Ecto neural progenitor cell (in vitro differentiated cells): ENCODE results near the gene NUPR1.
"Not testable (repeated sequence)": the region's sequence is repeated elsewhere in the genome, so short reads cannot be mapped to it uniquely, and the experiment has no call there.

Experiments
- DNase-seq: peaks from one replicate; pipeline ENCODE4 v3.0.0-alpha.2; 2018; ENCODE audit warnings: low spot score

Gene NUPR1

DNA sequence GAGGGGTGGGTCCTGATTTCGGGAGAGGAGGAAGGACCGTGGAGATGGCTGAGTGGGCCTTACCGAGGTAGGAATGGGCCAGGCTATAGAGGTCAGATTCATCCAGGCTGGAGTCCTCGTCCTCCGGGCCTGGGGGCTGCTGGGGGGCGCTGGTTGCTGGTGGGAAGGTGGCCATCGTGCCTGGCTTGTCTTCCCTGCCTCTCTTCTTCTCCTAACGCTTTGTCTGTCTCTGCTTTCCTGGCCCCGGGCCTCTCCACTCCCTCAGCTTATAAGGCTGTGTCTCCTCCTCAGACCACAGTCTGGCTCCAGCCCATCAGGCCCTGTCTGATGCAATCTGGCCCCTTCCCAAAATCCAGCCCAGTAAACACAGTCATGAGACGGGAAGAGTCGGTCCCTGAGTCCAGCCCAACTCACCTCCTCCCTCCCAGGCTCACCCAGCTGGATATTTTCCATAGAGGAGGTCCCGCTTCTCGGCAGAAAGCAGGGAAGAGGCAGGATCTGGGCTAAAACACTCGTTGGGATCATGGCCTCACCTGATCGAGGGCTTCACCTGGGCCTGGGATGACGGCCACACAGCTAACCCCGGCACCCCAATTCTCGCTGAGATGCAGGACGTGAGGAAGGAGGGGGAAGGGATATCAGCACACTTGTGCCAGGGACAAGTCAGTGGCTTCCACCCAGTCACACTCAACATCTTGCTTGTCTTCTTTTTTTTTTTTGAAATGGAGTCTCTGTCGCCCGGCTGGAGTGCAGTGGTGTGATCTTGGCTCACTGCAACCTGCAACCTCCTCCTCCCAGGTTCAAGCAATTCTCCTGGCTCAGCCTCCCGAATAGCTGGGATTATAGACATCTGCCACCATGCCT, at the start of gene NUPR1:
Gene NUPR1 (minus strand): TSS at position 242 of the 864 bp plus-strand sequence. CDS start 67 bp downstream, at position 175.
- DNase-seq, result no peak

GRCh38 chr16:28587386-28587785, 48.6 kb upstream of the NUPR1 start:
- DNase-seq, result no peak

GRCh38 chr16:28586466-28586865, 47.7 kb upstream of the NUPR1 start:
- DNase-seq, result no peak

DNA sequence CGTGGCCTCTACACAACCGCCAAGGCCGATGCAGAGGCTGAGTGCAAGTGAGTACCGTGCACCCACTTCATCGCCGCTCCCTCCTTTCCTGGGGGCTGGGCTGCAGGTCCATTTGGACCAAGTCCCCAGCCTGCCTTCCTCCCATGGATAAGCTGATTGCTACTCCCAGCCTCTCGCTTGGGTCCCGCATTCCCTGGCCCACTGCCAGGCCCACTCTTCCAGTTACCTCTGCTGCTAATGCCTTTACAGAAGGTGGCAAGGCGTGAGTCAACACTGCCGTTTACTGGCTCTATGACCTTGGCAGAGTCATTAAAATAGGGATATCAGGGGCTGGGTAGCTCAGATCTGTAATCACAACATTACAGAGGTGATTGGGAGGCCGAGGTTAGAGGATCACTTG, 46.9 kb upstream of the NUPR1 start:
- DNase-seq, result no peak

DNA sequence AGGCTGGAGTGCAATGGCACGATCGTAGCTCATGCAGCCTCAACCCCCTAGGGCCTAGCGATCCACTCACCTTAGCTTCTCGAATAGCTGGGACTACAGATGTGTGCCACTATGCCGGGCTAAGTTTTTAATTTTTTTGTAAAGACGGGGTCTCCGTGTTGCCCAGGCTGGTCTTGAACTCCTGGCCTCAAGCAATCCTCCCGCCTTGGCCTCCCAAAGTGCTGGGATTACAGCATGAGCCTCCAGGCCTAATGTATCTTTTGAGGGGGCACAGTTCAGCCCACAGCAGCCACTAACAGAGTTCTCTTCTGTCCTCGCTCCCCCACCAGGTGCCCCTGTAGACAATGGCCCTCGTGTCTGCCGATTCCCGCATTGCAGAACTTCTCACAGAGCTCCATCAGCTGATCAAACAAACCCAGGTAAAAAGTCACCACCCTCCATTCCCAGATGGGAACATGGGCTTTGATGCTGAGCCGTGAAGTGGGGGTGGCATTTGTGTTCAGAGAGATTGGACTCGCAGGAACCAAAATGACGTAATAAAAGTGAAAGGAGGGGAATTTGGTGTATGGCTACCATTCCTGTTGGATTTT, 42.0 kb upstream of the NUPR1 start:
- no peak for DNase-seq

GRCh38 chr16:28575446-28576109, 36.8 kb upstream of the NUPR1 start:
- no peak for DNase-seq

DNA sequence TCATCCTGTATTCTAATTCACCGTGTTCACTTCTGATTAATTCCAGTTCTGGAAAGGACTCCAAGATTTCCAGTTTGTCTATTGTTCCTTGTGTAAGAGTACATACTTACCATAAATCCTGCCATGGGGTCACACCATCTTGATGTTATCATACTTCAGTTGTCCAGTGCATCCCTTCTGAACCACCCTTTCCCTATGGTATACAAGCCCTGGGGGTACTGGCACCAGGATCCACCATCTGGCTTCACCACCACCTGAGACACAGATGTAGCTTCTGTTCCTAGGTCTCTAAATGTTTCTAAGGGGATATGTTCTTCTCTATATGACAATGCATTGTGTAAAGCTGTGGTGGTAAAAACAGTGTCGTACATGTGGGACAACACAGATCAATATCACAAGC, 36.2 kb upstream of the NUPR1 start:
- no peak for DNase-seq

DNA sequence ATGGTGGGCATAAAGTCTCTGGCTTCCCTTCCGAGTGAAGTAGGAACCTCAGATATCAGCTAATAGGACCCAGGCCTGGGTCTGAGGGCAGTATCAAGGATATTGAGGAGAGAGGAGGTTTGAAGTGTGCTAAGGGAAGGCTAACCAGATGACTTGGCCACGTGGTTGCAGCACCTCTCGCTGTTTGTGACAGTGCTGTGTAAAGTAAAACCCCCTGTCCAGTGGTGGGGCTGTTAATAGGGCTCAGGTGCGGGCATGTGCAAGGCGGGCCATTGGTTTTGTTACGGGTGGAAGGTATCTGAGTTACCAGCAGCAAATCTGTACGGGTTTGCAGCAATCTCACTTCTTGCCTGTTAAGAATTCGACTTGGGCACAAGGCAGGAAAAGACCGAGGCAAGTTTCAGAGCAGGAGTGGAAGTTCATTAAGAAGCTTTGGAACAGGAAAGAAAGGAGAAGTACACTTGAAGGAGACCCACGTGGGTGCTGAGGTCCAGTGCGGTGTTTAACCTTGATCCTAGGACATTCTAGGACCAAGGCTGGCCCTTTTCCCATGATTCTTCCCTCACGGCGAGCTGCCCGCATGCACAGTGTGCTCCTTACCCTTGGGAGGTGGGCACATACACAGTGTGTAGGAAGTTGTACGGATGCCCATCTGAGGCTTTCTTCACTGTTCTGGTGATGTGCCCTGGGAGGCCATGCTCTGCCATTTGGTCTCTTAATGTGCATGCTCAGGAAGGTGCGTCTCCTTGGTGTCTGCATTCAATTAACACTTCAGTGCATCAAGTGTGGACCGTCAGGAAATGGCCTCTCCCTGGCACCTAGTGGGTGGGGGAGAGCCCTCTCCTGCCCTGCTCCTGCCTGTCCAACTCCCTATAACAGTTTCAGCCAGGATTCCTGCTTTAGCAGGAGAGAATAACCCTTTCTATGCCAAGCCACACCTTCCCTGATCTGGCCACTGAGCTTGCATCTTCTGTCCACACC, 35.3 kb upstream of the NUPR1 start:
- no peak for DNase-seq

DNA sequence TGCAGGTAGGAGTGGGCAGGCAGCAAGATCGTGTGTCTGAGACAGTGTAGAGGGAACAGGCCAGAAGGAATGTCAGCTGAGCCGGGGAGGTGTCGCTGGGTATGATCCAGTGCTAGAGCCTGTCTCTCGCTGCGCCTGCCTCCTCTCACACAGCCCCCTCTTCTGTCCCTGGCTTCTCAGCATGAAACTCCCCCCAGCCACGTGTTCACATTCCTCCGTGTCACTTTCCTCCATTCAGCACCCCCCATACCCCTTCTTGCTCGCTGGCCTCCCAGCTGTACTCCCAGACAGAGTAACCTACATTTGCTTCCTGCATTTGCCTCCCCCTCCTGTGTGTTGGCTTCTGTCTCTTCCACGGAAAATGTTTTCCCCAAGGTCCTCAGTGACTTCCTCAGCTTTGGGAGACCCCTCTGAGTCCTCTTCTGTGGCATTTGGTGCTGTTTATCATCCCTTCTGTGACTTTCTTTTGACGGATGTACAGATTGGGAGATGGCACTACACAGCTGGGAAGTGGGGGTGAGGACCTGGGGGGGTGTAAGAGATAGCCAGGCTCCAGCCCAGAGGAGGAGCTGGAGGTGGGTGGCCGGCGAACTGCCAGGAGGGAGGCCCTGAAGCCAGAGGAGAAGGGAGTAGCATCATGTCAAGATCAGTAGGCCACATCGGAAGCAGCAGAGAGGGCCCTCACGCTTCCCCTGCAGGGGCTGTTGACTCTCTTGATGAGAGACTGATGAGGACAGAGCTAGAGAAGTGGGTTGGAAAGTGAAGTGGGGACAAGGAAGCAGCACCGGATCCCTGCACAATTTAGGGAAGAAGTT, 34.1 kb upstream of the NUPR1 start:
- DNase-seq, result no peak

GRCh38 chr16:28569968-28570752, 31.4 kb upstream of the NUPR1 start:
- DNase-seq, result no peak

DNA sequence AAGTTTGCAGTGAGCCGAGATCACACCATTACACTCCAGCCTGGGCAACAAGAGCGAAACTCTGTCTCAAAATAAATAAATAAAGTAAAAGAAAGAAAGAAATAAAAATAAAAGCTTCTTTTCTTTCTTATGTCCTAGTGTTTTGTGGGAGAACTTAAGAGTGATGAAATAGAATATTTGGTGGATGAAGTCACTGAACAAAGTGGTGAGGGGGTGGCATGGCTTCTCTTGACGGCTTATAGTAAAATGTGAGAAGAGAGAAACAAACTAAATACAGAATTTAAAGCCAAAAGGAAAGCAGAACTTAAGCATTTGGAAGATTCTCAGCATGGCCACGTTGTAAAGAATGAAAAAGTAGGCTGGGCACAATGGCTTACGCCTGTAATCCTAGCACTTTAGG, 30.2 kb upstream of the NUPR1 start:
- no peak for DNase-seq

- no peak for DNase-seq
Measured at GRCh38 chr16:28567292-28567691, 28.5 kb upstream of the NUPR1 start.

GRCh38 chr16:28566233-28566925, 27.6 kb upstream of the NUPR1 start:
- not testable (repeated sequence) for DNase-seq

GRCh38 chr16:28563218-28563617, 24.4 kb upstream of the NUPR1 start:
- no peak for DNase-seq

GRCh38 chr16:28562199-28562598, 23.4 kb upstream of the NUPR1 start:
- no peak for DNase-seq

- DNase-seq, result no peak
Measured at GRCh38 chr16:28561557-28562187, 22.9 kb upstream of the NUPR1 start.

DNA sequence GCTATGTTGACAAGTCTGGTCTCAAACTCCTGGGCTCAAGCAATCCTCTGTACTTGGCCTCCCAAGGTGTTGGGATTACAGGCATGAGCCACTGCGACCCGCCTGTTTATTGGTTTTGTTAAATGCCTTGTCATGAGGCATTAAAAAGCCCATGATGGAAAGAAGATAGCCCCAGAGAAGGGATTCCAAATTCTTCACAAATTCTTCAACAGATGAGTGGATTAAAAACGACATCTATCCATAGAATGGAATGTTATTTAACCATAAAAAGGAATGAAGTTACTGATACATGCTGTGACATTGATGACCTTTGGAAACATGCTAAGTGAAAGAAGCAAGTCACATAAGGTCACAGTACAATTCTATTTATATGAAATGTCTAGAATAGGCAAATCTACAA, 19.7 kb upstream of the NUPR1 start:
- DNase-seq, result no peak

- DNase-seq, result no peak
Measured at GRCh38 chr16:28556914-28557320, 18.1 kb upstream of the NUPR1 start.

DNA sequence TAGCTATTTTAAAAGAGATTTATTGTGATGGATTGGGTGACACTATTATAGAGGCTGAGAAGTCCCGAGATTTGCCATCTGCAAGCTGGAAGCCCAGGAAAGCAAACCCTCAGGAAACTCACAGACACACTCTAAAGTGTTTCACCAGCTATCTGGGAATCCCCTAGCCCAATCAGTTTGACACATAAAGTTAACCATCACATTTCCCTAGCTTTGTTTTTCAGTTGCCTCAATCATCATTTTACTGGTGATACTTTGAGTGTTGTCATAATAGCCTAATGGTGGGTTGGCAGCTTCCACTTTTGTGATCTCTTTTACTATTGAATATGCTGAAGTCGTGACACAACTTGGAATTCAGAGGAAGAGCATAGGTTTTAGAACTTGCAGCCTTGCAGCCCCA, 16.8 kb upstream of the NUPR1 start:
- no peak for DNase-seq
